ENCODE results near the gene TRIM46. TPM values are rescaled to one million over a fixed set of nuclear protein-coding genes. Genes with fewer than 3 reads are reported as not detected.

The TRIM46 gene
- total and polyA plus RNA-seq, 2 of the 13 experiments (the other 11 are each of a cell fraction or from before 2014, with no cell fraction given), result 0.04 to 0.09 TPM

GRCh38 chr1:155227261-155228095 is 53.8 kb downstream of the TRIM46 start (continued):
- peak; percentile 73 for TF ChIP-seq ZFX (CRISPR knock-in tag; IDR thresholded peaks at IDR 0.05; ENCODE audit: low read depth)
- TF ChIP-seq YY1 (IDR thresholded peaks at IDR 0.05; ENCODE audit: insufficient read depth, insufficient replicate concordance, low read depth, low read length), result peak; percentile 58
- TF ChIP-seq ZNF605 (CRISPR knock-in tag; IDR thresholded peaks at IDR 0.05), result peak; percentile 84; the same call in 1 of the 2 replicates
- TF ChIP-seq CREB1 (IDR thresholded peaks at IDR 0.05), result peak; percentile 40; the same call in 1 of the 2 replicates
- peak; percentile 56; the same call in 1 of the 2 replicates for TF ChIP-seq CREB1 (CRISPR knock-in tag; IDR thresholded peaks at IDR 0.05)
- peak; percentile 39 for TF ChIP-seq ZNF331 (CRISPR knock-in tag; IDR thresholded peaks at IDR 0.05)
- TF ChIP-seq FOXM1 (CRISPR knock-in tag; IDR thresholded peaks at IDR 0.05), result no peak
- peak; percentile 23; the same call in 1 of the 2 replicates for TF ChIP-seq HOXD1 (CRISPR knock-in tag; IDR thresholded peaks at IDR 0.05)
- TF ChIP-seq ZNF552 (CRISPR knock-in tag; IDR thresholded peaks at IDR 0.05; ENCODE audit: borderline replicate concordance), result peak; percentile 20; the same call in 1 of the 2 replicates
- TF ChIP-seq ERF (CRISPR knock-in tag; IDR thresholded peaks at IDR 0.05), result peak; percentile 78; the same call in 1 of the 2 replicates
- peak; percentile 83 for TF ChIP-seq KAT8 (CRISPR knock-in tag; IDR thresholded peaks at IDR 0.05)
- TF ChIP-seq ZNF562 (CRISPR knock-in tag; IDR thresholded peaks at IDR 0.05; ENCODE audit: borderline replicate concordance), result no peak
- TF ChIP-seq ZNF674 (CRISPR knock-in tag; IDR thresholded peaks at IDR 0.05; ENCODE audit: low read depth), result no peak
- no peak for TF ChIP-seq ZNF747 (CRISPR knock-in tag; IDR thresholded peaks at IDR 0.05; ENCODE audit: borderline replicate concordance)
- TF ChIP-seq ZSCAN5A (CRISPR knock-in tag; IDR thresholded peaks at IDR 0.05; ENCODE audit: borderline replicate concordance), result no peak
- TF ChIP-seq MED1 (CRISPR knock-in tag; IDR thresholded peaks at IDR 0.05), result 0 out of 2 replicates have a peak, but pooled peaks have one; percentile 37
- peak; percentile 78 for TF ChIP-seq RBFOX2 (IDR thresholded peaks at IDR 0.05; ENCODE audit: low read depth, low read length)
- TF ChIP-seq, protein P1, sequence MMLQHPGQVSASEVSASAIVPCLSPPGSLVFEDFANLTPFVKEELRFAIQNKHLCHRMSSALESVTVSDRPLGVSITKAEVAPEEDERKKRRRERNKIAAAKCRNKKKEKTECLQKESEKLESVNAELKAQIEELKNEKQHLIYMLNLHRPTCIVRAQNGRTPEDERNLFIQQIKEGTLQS (CRISPR knock-in tag; IDR thresholded peaks at IDR 0.05), result no peak
- TF ChIP-seq, protein P2, sequence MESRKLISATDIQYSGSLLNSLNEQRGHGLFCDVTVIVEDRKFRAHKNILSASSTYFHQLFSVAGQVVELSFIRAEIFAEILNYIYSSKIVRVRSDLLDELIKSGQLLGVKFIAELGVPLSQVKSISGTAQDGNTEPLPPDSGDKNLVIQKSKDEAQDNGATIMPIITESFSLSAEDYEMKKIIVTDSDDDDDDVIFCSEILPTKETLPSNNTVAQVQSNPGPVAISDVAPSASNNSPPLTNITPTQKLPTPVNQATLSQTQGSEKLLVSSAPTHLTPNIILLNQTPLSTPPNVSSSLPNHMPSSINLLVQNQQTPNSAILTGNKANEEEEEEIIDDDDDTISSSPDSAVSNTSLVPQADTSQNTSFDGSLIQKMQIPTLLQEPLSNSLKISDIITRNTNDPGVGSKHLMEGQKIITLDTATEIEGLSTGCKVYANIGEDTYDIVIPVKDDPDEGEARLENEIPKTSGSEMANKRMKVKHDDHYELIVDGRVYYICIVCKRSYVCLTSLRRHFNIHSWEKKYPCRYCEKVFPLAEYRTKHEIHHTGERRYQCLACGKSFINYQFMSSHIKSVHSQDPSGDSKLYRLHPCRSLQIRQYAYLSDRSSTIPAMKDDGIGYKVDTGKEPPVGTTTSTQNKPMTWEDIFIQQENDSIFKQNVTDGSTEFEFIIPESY (CRISPR knock-in tag; IDR thresholded peaks at IDR 0.05), result peak; percentile 22; the same call in 1 of the 2 replicates
- TF ChIP-seq SOX6 (IDR thresholded peaks at IDR 0.05), result no peak
- peak; percentile 25; the same call in 1 of the 2 replicates for TF ChIP-seq SOX6 (CRISPR knock-in tag; IDR thresholded peaks at IDR 0.05)
- TF ChIP-seq HNF4A (CRISPR knock-in tag; IDR thresholded peaks at IDR 0.05), result no peak
- TF ChIP-seq BHLHE40 (IDR thresholded peaks at IDR 0.05; ENCODE audit: low read length), result peak; percentile 47; the same call in 1 of the 2 replicates
- TF ChIP-seq, protein P3, sequence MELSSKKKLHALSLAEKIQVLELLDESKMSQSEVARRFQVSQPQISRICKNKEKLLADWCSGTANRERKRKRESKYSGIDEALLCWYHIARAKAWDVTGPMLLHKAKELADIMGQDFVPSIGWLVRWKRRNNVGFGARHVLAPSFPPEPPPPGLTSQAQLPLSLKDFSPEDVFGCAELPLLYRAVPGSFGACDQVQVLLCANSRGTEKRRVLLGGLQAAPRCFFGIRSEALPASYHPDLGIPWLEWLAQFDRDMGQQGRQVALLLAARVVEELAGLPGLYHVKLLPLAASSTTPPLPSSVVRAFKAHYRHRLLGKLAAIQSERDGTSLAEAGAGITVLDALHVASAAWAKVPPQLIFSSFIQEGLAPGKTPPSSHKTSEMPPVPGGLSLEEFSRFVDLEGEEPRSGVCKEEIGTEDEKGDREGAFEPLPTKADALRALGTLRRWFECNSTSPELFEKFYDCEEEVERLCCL (CRISPR knock-in tag; IDR thresholded peaks at IDR 0.05; ENCODE audit: borderline replicate concordance), result peak; percentile 69; the same call in 1 of the 2 replicates
- peak; percentile 76 for TF ChIP-seq HDAC1 (CRISPR knock-in tag; IDR thresholded peaks at IDR 0.05)
- 0 out of 2 replicates have a peak, but pooled peaks have one; percentile 48 for TF ChIP-seq ZNF235 (CRISPR knock-in tag; IDR thresholded peaks at IDR 0.05; ENCODE audit: borderline replicate concordance)
